WTC11 (cell line): ENCODE measurements around the gene TEAD1.

Experiments
- AFF4 ChIP-seq: sonication (generic); formaldehyde crosslinking; IDR thresholded peaks from 2 replicates; pipeline ENCODE4 v1.8.1; 2023; ENCODE audit warnings: mild to moderate bottlenecking, missing genetic modification reagents, borderline replicate concordance
- CREB1 ChIP-seq: sonication (generic); formaldehyde crosslinking; IDR thresholded peaks from 2 replicates; pipeline ENCODE4 v1.8.0; 2023; ENCODE audit warnings: mild to moderate bottlenecking, missing genetic modification reagents
- CTCF ChIP-seq: fragments of 200-600 bp; IDR thresholded peaks from 2 replicates; pipeline ENCODE4 v1.8.0; 2022; ENCODE audit warnings: antibody characterized with exemption
- E2F1 ChIP-seq: sonication (generic); formaldehyde crosslinking; IDR thresholded peaks from 2 replicates; pipeline ENCODE4 v1.8.0; 2022; ENCODE audit warnings: mild to moderate bottlenecking, missing genetic modification reagents
- E2F4 ChIP-seq: sonication (generic); formaldehyde crosslinking; IDR thresholded peaks from 2 replicates; pipeline ENCODE4 v1.8.1; 2022; ENCODE audit warnings: low read depth, mild to moderate bottlenecking, moderate library complexity, missing genetic modification reagents, borderline replicate concordance
- EMX1 ChIP-seq: fragments of 250-450 bp; sonication (Bioruptor Pico); IDR thresholded peaks from 2 replicates; pipeline ENCODE4 v1.8.0; 2021; ENCODE audit warnings: mild to moderate bottlenecking
- ETV6 ChIP-seq: sonication (generic); formaldehyde crosslinking; IDR thresholded peaks from 2 replicates; pipeline ENCODE4 v1.8.1; 2022; ENCODE audit warnings: mild to moderate bottlenecking, missing genetic modification reagents
- MLX ChIP-seq: sonication (generic); formaldehyde crosslinking; IDR thresholded peaks from 2 replicates; pipeline ENCODE4 v1.8.1; 2023; ENCODE audit warnings: mild to moderate bottlenecking, missing genetic modification reagents, moderate library complexity
- MXD4 ChIP-seq: fragments of 250-450 bp; sonication (Bioruptor Pico); IDR thresholded peaks from 2 replicates; pipeline ENCODE4 v1.8.0; 2021; ENCODE audit warnings: mild to moderate bottlenecking, moderate library complexity, borderline replicate concordance
- NR1H2 ChIP-seq: sonication (generic); formaldehyde crosslinking; IDR thresholded peaks from 2 replicates; pipeline ENCODE4 v1.9.0; 2021; ENCODE audit warnings: mild to moderate bottlenecking, moderate library complexity, missing genetic modification reagents
- RELA ChIP-seq: sonication (generic); formaldehyde crosslinking; IDR thresholded peaks from 2 replicates; pipeline ENCODE4 v1.8.1; 2022; ENCODE audit warnings: missing genetic modification reagents, mild to moderate bottlenecking, borderline replicate concordance
- TEAD1 ChIP-seq: sonication (generic); formaldehyde crosslinking; IDR thresholded peaks from 2 replicates; pipeline ENCODE4 v1.8.0; 2022; ENCODE audit warnings: mild to moderate bottlenecking, missing genetic modification reagents
- ZNF512 ChIP-seq: sonication (generic); formaldehyde crosslinking; IDR thresholded peaks from 2 replicates; pipeline ENCODE4 v1.8.1; 2022; ENCODE audit warnings: missing genetic modification reagents, borderline replicate concordance

- TF ChIP-seq TEAD1 (CRISPR knock-in tag) = no peak
- TF ChIP-seq ZNF512 = no peak
- no peak for TF ChIP-seq EMX1
- no peak for TF ChIP-seq CTCF
- no peak for TF ChIP-seq MLX
- no peak for TF ChIP-seq CREB1
- TF ChIP-seq ETV6 (CRISPR knock-in tag) = no peak
- TF ChIP-seq AFF4 = no peak
- no peak for TF ChIP-seq E2F4 (CRISPR knock-in tag)
- no peak for TF ChIP-seq E2F1 (CRISPR knock-in tag)
- no peak for TF ChIP-seq MXD4 (CRISPR knock-in tag)
- no peak for TF ChIP-seq RELA
- TF ChIP-seq NR1H2 (CRISPR knock-in tag) = no peak
These were observed 118.4 kb downstream of the TEAD1 start for GRCh38 chr11:12792590-12792989.
